HEK293 (cell line): ENCODE measurements around the gene DAP.

Experiments
- GLI4 ChIP-seq: fragments of 450-650 bp; formaldehyde crosslinking; IDR thresholded peaks from 2 replicates; pipeline ENCODE4 v1.5.1; 2016; ENCODE audit warnings: missing biosample characterization, missing genetic modification characterization
- KLF1 ChIP-seq: fragments of 450-650 bp; formaldehyde crosslinking; IDR thresholded peaks from 2 replicates; pipeline ENCODE4 v1.5.1; 2016; ENCODE audit warnings: missing biosample characterization, missing genetic modification characterization
- PRDM4 ChIP-seq: fragments of 450-650 bp; formaldehyde crosslinking; IDR thresholded peaks from 2 replicates; pipeline ENCODE4 v1.5.1; 2017; ENCODE audit warnings: missing biosample characterization, missing genetic modification characterization
- TRIM28 ChIP-seq: IDR thresholded peaks from 2 replicates; pipeline ENCODE4 v1.6.1; 2011; ENCODE audit warnings: low read length, control low read depth, borderline replicate concordance
- ZNF155 ChIP-seq: fragments of 450-650 bp; formaldehyde crosslinking; IDR thresholded peaks from 2 replicates; pipeline ENCODE4 v1.5.1; 2016; ENCODE audit warnings: missing biosample characterization, missing genetic modification characterization
- ZNF24 ChIP-seq: fragments of 450-650 bp; formaldehyde crosslinking; IDR thresholded peaks from 2 replicates; pipeline ENCODE4 v1.5.1; 2016; ENCODE audit warnings: missing biosample characterization, missing genetic modification characterization
- ZNF324 ChIP-seq: fragments of 450-650 bp; formaldehyde crosslinking; IDR thresholded peaks from 2 replicates; pipeline ENCODE4 v1.5.1; 2016; ENCODE audit warnings: missing biosample characterization, missing genetic modification characterization
- ZNF362 ChIP-seq: fragments of 450-650 bp; formaldehyde crosslinking; IDR thresholded peaks from 2 replicates; pipeline ENCODE4 v1.5.1; 2016; ENCODE audit warnings: missing biosample characterization, missing genetic modification characterization
- ZNF48 ChIP-seq: fragments of 450-650 bp; formaldehyde crosslinking; IDR thresholded peaks from 2 replicates; pipeline ENCODE4 v1.5.1; 2016; ENCODE audit warnings: missing biosample characterization, missing genetic modification characterization
- ZNF510 ChIP-seq: fragments of 450-650 bp; formaldehyde crosslinking; IDR thresholded peaks from 2 replicates; pipeline ENCODE4 v1.5.1; 2018; ENCODE audit warnings: mild to moderate bottlenecking, missing genetic modification characterization, missing biosample characterization; ENCODE audit not compliant: insufficient replicate concordance
- ZNF548 ChIP-seq: fragments of 450-650 bp; formaldehyde crosslinking; IDR thresholded peaks from 2 replicates; pipeline ENCODE4 v1.5.1; 2016; ENCODE audit warnings: missing biosample characterization, missing genetic modification characterization
- ZNF701 ChIP-seq: fragments of 450-650 bp; formaldehyde crosslinking; IDR thresholded peaks from 2 replicates; pipeline ENCODE4 v1.5.1; 2016; ENCODE audit warnings: missing biosample characterization, missing genetic modification characterization
- TF ChIP-seq, protein P1 (sequence below): fragments of 450-650 bp; formaldehyde crosslinking; IDR thresholded peaks from 2 replicates; pipeline ENCODE4 v1.5.1; 2016; ENCODE audit warnings: missing biosample characterization, missing genetic modification characterization
- TF ChIP-seq, protein P2 (sequence below): fragments of 450-650 bp; formaldehyde crosslinking; optimal IDR thresholded peaks from 2 replicates; pipeline ENCODE3; 2016; ENCODE audit warnings: missing biosample characterization, mild to moderate bottlenecking, missing genetic modification characterization

- TF ChIP-seq GLI4 (tag by site-specific recombination) (no peak), ZNF701 (tag by site-specific recombination) (no peak), ZNF548 (tag by site-specific recombination) (no peak), ZNF24 (tag by site-specific recombination) (no peak), PRDM4 (tag by site-specific recombination) (no peak), ZNF324 (no peak), ZNF510 (tag by site-specific recombination) (no peak), ZNF155 (tag by site-specific recombination) (no peak), TRIM28 (no peak), KLF1 (tag by site-specific recombination) (no peak), ZNF48 (tag by site-specific recombination) (no peak), ZNF362 (tag by site-specific recombination) (no peak)
- TF ChIP-seq, protein P1, sequence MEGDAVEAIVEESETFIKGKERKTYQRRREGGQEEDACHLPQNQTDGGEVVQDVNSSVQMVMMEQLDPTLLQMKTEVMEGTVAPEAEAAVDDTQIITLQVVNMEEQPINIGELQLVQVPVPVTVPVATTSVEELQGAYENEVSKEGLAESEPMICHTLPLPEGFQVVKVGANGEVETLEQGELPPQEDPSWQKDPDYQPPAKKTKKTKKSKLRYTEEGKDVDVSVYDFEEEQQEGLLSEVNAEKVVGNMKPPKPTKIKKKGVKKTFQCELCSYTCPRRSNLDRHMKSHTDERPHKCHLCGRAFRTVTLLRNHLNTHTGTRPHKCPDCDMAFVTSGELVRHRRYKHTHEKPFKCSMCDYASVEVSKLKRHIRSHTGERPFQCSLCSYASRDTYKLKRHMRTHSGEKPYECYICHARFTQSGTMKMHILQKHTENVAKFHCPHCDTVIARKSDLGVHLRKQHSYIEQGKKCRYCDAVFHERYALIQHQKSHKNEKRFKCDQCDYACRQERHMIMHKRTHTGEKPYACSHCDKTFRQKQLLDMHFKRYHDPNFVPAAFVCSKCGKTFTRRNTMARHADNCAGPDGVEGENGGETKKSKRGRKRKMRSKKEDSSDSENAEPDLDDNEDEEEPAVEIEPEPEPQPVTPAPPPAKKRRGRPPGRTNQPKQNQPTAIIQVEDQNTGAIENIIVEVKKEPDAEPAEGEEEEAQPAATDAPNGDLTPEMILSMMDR (tag by site-specific recombination) = no peak
- TF ChIP-seq, protein P2, sequence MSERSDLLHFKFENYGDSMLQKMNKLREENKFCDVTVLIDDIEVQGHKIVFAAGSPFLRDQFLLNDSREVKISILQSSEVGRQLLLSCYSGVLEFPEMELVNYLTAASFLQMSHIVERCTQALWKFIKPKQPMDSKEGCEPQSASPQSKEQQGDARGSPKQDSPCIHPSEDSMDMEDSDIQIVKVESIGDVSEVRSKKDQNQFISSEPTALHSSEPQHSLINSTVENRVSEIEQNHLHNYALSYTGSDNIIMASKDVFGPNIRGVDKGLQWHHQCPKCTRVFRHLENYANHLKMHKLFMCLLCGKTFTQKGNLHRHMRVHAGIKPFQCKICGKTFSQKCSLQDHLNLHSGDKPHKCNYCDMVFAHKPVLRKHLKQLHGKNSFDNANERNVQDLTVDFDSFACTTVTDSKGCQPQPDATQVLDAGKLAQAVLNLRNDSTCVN = no peak
Measured at GRCh38 chr5:10761933-10762775, 1.1 kb upstream of the DAP start.
